Neuronal stem cell (in vitro differentiated cells): ENCODE measurements around the gene NADK2.

ENCODE experiments used
- DNase-seq: peaks from one replicate; pipeline ENCODE4 v3.0.0-alpha.2; 2013; ENCODE audit warnings: low spot score
- H2AFZ ChIP-seq: one replicate; pipeline ENCODE4 v1.6.1; 2013; ENCODE audit warnings: mild to moderate bottlenecking, low read length, inconsistent platforms
- H2AK5ac ChIP-seq: 2 replicates; pipeline ENCODE4 v1.6.1; 2013; ENCODE audit warnings: low read depth, mild to moderate bottlenecking, inconsistent platforms, low read length, moderate library complexity, mixed read lengths
- H2BK120ac ChIP-seq: 2 replicates; pipeline ENCODE4 v1.6.1; 2013; ENCODE audit warnings: low read depth, mild to moderate bottlenecking, inconsistent platforms, low read length, moderate library complexity, mixed read lengths
- H2BK12ac ChIP-seq: one replicate; pipeline ENCODE4 v1.6.1; 2013; ENCODE audit warnings: low read length, inconsistent platforms
- H2BK15ac ChIP-seq: 2 replicates; pipeline ENCODE4 v1.6.1; 2013; ENCODE audit warnings: mild to moderate bottlenecking, low read length, inconsistent platforms, mixed read lengths
- H2BK5ac ChIP-seq: one replicate; pipeline ENCODE4 v1.6.1; 2013; ENCODE audit warnings: inconsistent platforms, mild to moderate bottlenecking, low read length, moderate library complexity
- H3K14ac ChIP-seq: one replicate; pipeline ENCODE4 v1.6.1; 2013; ENCODE audit warnings: low read length, inconsistent platforms
- H3K18ac ChIP-seq: 2 replicates; pipeline ENCODE4 v1.6.1; 2013; ENCODE audit warnings: low read length, inconsistent platforms
- H3K23ac ChIP-seq: 2 replicates; pipeline ENCODE4 v1.6.1; 2013; ENCODE audit warnings: low read depth, mild to moderate bottlenecking, mixed read lengths, low read length, inconsistent platforms; ENCODE audit not compliant: poor library complexity
- H3K27ac ChIP-seq: replicated peaks from 3 replicates; pipeline ENCODE4 v1.5.1; 2013; ENCODE audit warnings: low read length, inconsistent platforms
- H3K27me3 ChIP-seq, 3 experiments: 2 replicates each; pipeline ENCODE4 v1.6.1; 2013; ENCODE audit warnings: low read length in 3 of 3, mild to moderate bottlenecking in 2 of 3, inconsistent platforms in 1 of 3, low read depth in 1 of 3, mixed read lengths in 1 of 3, moderate library complexity in 1 of 3; ENCODE audit not compliant: control insufficient read depth in 3 of 3, insufficient read depth in 3 of 3
- H3K36me3 ChIP-seq, 2 donors: replicated peaks in 1 of 2; 2 replicates each; pipeline ENCODE4 v1.6.1; 2013; ENCODE audit warnings: low read length in 2 of 2; ENCODE audit not compliant: control insufficient read depth in 2 of 2, insufficient read depth in 2 of 2
- H3K4ac ChIP-seq: 2 replicates; pipeline ENCODE4 v1.6.1; 2013; ENCODE audit warnings: inconsistent platforms, mild to moderate bottlenecking, low read length, moderate library complexity
- H3K4me1 ChIP-seq, 2 donors: 1 replicate in 1 of 2; 2 replicates in 1 of 2; pipeline ENCODE4 v1.6.1; 2013; ENCODE audit warnings: low read length in 2 of 2, low read depth in 1 of 2; ENCODE audit not compliant: control insufficient read depth in 2 of 2, insufficient read depth in 1 of 2
- H3K4me2 ChIP-seq: one replicate; pipeline ENCODE4 v1.6.1; 2013; ENCODE audit warnings: mild to moderate bottlenecking, low read length, inconsistent platforms; ENCODE audit not compliant: insufficient read depth, poor library complexity, severe bottlenecking
- H3K4me3 ChIP-seq, 2 donors: 2 replicates each; pipeline ENCODE4 v1.5.1; 2013; ENCODE audit warnings: low read length in 2 of 2, mild to moderate bottlenecking in 2 of 2, inconsistent platforms in 1 of 2, moderate library complexity in 1 of 2
- H3K79me1 ChIP-seq: one replicate; pipeline ENCODE4 v1.6.1; 2013; ENCODE audit warnings: low read depth, mild to moderate bottlenecking, inconsistent platforms, low read length, moderate library complexity
- H3K9ac ChIP-seq: one replicate; pipeline ENCODE4 v1.6.1; 2013; ENCODE audit warnings: mild to moderate bottlenecking, low read depth, low read length, inconsistent platforms; ENCODE audit not compliant: poor library complexity
- H3K9me3 ChIP-seq, 2 donors: replicated peaks in 1 of 2; 2 replicates each; pipeline versions ENCODE3 to v1.6.1; 2013; ENCODE audit warnings: low read length in 2 of 2, mild to moderate bottlenecking in 2 of 2, inconsistent platforms in 1 of 2, low read depth in 1 of 2, mixed read lengths in 1 of 2, moderate library complexity in 1 of 2; ENCODE audit not compliant: control insufficient read depth in 2 of 2, insufficient read depth in 1 of 2
- H4K8ac ChIP-seq: one replicate; pipeline ENCODE4 v1.6.1; 2013; ENCODE audit warnings: low read depth, mild to moderate bottlenecking, inconsistent platforms, low read length, moderate library complexity
- H4K91ac ChIP-seq: one replicate; pipeline ENCODE4 v1.6.1; 2013; ENCODE audit warnings: low read length, low read depth, mild to moderate bottlenecking, inconsistent platforms; ENCODE audit not compliant: poor library complexity
- WGBS, 2 donors: extraction: QIAGEN DNeasy Blood & Tissue Kit; methylation state at CpG; one replicate each; pipeline ENCODE4 v1.1.7; 2013; ENCODE audit warnings: missing lambda C conversion rate in 2 of 2, mixed read lengths in 1 of 2; ENCODE audit not compliant: insufficient read length in 2 of 2, insufficient replicate concordance in 1 of 2; ENCODE audit errors: extremely low coverage in 2 of 2; 5-methylcytosine and 5-hydroxymethylcytosine counted together

NADK2 gene

DNA sequence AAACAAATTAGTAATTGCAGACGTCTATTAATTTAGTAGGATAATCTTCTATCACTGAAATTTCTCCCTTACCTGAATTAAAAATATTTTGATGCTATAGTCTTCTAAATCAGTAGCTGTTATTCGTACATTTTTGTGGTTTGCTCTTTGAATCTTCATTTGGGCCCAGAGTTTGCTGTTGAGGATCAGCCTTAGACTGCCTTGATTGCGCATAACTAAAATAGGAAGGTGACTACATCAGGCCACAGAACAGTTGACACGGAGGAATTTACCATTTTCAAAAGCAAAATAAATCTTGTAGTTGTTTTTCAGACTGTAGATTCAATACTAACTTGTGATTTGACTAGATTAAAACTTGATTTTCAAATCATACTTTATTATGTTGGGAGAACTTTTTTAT is 11.8 kb upstream of the NADK2 start:
- H3K9ac ChIP-seq: no peak overlapping the region
- H3K4me3 ChIP-seq: no peak overlapping the region
- peaks cover 0 to 4% of the 10 kb centered on the region in 2 donors for H3K4me1 ChIP-seq
- H3K27me3 ChIP-seq: no peaks in the 10 kb centered on the region
- H2BK120ac ChIP-seq: no peak overlapping the region
- H2AFZ ChIP-seq: no peak overlapping the region
- H2BK12ac ChIP-seq: no peak overlapping the region
- H4K91ac ChIP-seq: no peak overlapping the region
- peaks cover 0 to 2% of the 10 kb centered on the region in 2 donors for H3K9me3 ChIP-seq
- WGBS, 2 donors: no CpG with 5 or more reads among the region's 4 CpGs
- no peak overlapping the region for H3K23ac ChIP-seq
- H2AK5ac ChIP-seq: no peak overlapping the region
- H3K4me2 ChIP-seq: no peak overlapping the region
- H3K27ac ChIP-seq: no peak overlapping the region
- H3K79me1 ChIP-seq: no peaks in the 10 kb centered on the region
- no peak overlapping the region for H2BK15ac ChIP-seq
- H3K18ac ChIP-seq: no peak overlapping the region
- H3K36me3 ChIP-seq: no peaks in the 10 kb centered on the region
- H3K4ac ChIP-seq: no peak overlapping the region
- DNase-seq: no peak
- H2BK5ac ChIP-seq: no peak overlapping the region
- H4K8ac ChIP-seq: no peak overlapping the region
- H3K14ac ChIP-seq: no peak overlapping the region

DNA sequence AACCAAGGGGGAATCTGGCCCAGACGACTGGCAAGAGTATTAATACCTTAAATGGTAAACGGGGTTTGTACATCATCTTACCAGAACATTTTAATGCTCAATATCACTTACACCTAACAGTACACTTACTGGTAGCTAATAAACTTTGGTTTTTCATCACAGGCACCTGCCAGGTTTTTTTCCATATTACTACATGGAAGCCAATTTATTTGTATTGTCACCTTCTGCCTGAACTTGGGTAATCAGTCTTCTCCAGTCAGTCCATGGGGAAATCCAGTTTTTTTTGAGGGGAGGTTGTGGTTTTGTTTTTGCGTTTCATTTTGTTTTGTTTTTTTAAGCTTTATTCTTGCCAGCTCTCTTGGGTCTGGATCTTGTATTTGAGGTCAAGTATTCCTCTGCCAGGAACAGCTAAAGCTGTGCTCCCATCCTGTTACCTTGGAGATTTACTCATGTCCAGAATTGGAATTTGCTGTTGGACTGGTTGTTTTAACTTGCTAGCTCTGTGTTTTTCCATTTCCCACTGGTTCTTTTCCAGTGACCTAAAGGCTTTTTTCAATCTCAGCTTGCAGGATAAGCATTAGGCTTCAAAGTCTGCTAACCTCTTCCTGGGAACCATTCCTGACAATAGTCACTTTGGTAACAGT is 11.1 kb upstream of the NADK2 start:
- Histone ChIP-seq H3K4me2 (no peak overlapping the region), H3K27me3 (no peaks in the 10 kb centered on the region), H3K4me1 (peaks cover 0 to 4% of the 10 kb centered on the region in 2 donors), H2BK5ac (no peak overlapping the region), H2BK15ac (no peak overlapping the region), H3K14ac (no peak overlapping the region), H4K8ac (no peak overlapping the region), H2AFZ (peak overlapping the region; percentile 20), H3K23ac (no peak overlapping the region), H3K4ac (no peak overlapping the region), H3K36me3 (no peaks in the 10 kb centered on the region), H2AK5ac (no peak overlapping the region), H4K91ac (no peak overlapping the region), H3K79me1 (no peaks in the 10 kb centered on the region), H3K9me3 (peaks cover 0 to 2% of the 10 kb centered on the region in 2 donors), H3K27ac (no peak overlapping the region), H3K4me3 (no peak overlapping the region), H3K9ac (no peak overlapping the region), H2BK120ac (no peak overlapping the region), H3K18ac (no peak overlapping the region), H2BK12ac (no peak overlapping the region)
- no peak for DNase-seq
- no CpG with 5 or more reads among the region's 3 CpGs for WGBS, 2 donors

DNA sequence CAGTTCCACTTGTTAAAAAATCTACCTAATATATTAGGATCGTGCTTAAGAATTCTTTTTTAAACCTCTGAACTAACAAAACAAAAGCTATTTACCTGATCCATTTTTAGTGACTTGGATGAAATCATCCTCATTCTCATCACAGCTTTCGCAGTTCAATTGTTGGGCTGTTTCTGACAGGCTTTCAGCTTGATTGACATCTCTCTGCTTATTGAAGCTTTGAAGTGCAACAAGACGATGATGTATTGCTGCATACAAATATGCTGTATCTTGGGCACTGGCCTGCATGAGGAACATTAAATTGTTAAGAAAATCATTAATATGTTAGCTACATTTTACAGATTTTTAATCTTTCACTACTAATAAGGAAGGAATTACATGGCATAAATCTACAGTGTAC is 9.5 kb upstream of the NADK2 start:
- Histone ChIP-seq H2BK12ac (no peak overlapping the region), H2AFZ (no peak overlapping the region), H3K4me2 (no peak overlapping the region), H4K8ac (no peak overlapping the region), H3K18ac (no peak overlapping the region), H3K14ac (no peak overlapping the region), H3K9me3 (peaks cover 0 to 2% of the 10 kb centered on the region in 2 donors), H2BK5ac (no peak overlapping the region), H3K4ac (no peak overlapping the region), H3K4me3 (no peak overlapping the region), H4K91ac (no peak overlapping the region), H3K27ac (no peak overlapping the region), H3K36me3 (no peaks in the 10 kb centered on the region), H3K23ac (no peak overlapping the region), H2AK5ac (no peak overlapping the region), H2BK15ac (no peak overlapping the region), H3K27me3 (no peaks in the 10 kb centered on the region), H3K4me1 (peaks cover 0 to 4% of the 10 kb centered on the region in 2 donors), H2BK120ac (no peak overlapping the region), H3K9ac (no peak overlapping the region), H3K79me1 (no peaks in the 10 kb centered on the region)
- no CpG with 5 or more reads among the region's 3 CpGs for WGBS, 2 donors
- no peak for DNase-seq

DNA sequence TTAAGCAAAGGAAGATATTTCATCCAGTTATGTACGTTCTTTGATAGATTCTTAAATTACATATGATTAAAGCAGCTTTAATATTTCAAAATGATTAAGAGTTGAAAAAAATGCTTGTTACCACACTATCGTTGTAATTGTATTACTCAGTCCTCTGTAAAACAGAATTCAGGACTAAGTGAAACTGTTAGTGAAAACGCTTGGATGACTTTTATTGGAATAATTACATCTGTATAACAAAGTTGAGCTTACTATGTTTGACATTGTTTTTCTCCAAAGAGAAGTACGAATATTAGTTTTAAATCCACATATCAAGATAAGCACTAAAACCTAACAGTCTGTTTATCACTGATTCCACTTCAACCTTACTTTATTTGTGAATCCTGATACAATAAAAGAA is 8.7 kb upstream of the NADK2 start:
- no peak overlapping the region for H2BK12ac ChIP-seq
- no peak for DNase-seq
- H3K23ac ChIP-seq: no peak overlapping the region
- no CpG with 5 or more reads among the region's 4 CpGs for WGBS, 2 donors
- H4K8ac ChIP-seq: no peak overlapping the region
- H3K4me3 ChIP-seq: no peak overlapping the region
- H3K4ac ChIP-seq: no peak overlapping the region
- no peak overlapping the region for H2BK15ac ChIP-seq
- no peak overlapping the region for H3K18ac ChIP-seq
- H3K27ac ChIP-seq: no peak overlapping the region
- peaks cover 0 to 2% of the 10 kb centered on the region in 2 donors for H3K9me3 ChIP-seq
- H2BK5ac ChIP-seq: no peak overlapping the region
- H3K27me3 ChIP-seq: no peaks in the 10 kb centered on the region
- no peaks in the 10 kb centered on the region for H3K36me3 ChIP-seq
- no peak overlapping the region for H3K14ac ChIP-seq
- H4K91ac ChIP-seq: no peak overlapping the region
- no peak overlapping the region for H2BK120ac ChIP-seq
- H3K4me1 ChIP-seq: peaks cover 0 to 4% of the 10 kb centered on the region in 2 donors
- H2AK5ac ChIP-seq: no peak overlapping the region
- no peak overlapping the region for H3K9ac ChIP-seq
- H2AFZ ChIP-seq: no peak overlapping the region
- H3K4me2 ChIP-seq: no peak overlapping the region
- no peaks in the 10 kb centered on the region for H3K79me1 ChIP-seq
